Measurements from ENCODE around the gene CLEC1A. TPM values are rescaled to one million over a fixed set of nuclear protein-coding genes. Genes with fewer than 3 reads are reported as not detected.

CLEC1A gene
- total RNA-seq, 1 experiment from 2014 or later: not detected

- intact Hi-C loops (cut with micrococcal nuclease; ENCODE audit: unreplicated experiment): no loop called here
These were observed 77.4 kb downstream of the CLEC1A start for GRCh38 chr12:10021342-10021741.

More at GRCh38 chr12:10021342-10021741, 77.4 kb downstream of the CLEC1A start:
- H3K4me3 Mint-ChIP-seq (ENCODE audit: low read depth, unreplicated experiment): no peak overlapping the region
- H3K36me3 Mint-ChIP-seq (ENCODE audit: insufficient read depth, unreplicated experiment): no peaks in the 10 kb centered on the region
- CTCF ChIA-PET: no interaction called here
- no peaks in the 10 kb centered on the region for H3K9me3 Mint-ChIP-seq (ENCODE audit: low read depth, unreplicated experiment)
- DNase-seq: no peak
- no peak overlapping the region for H3K27ac Mint-ChIP-seq (ENCODE audit: unreplicated experiment)
- no TSS peak for BruUV-seq (replicated peaks)
- peaks cover 11% of the 10 kb centered on the region for H3K4me1 Mint-ChIP-seq (ENCODE audit: low read depth, unreplicated experiment)
- no peaks in the 10 kb centered on the region for H3K27me3 Mint-ChIP-seq (ENCODE audit: unreplicated experiment)
- TF ChIP-seq CTCF (IDR thresholded peaks at IDR 0.05; ENCODE audit: unreplicated experiment): no peak

Other genes with a start within 250 kb of the CLEC1A start
- gene CLEC2B, start 229.6 kb downstream of the CLEC1A start, total RNA-seq (2022): 0.51 TPM in 1 of 2 replicates, not detected in the other
- gene KLRF2, start 217.5 kb downstream of the CLEC1A start, total RNA-seq (2022): not detected in 2 replicates
- gene CLEC2A, start 166.6 kb downstream of the CLEC1A start, total RNA-seq (2022): not detected in 2 replicates
- not detected in 2 replicates for gene CLEC12A, start 127.6 kb downstream of the CLEC1A start, total RNA-seq (2022)
- gene CLEC1B, start 99.9 kb downstream of the CLEC1A start, total RNA-seq (2022): not detected in 2 replicates
- not detected in 2 replicates for gene CLEC12B, start 88.4 kb downstream of the CLEC1A start, total RNA-seq (2022)
- gene CLEC9A, start 68.3 kb downstream of the CLEC1A start, total RNA-seq (2022): not detected in 2 replicates
- gene CLEC7A, start 31.2 kb upstream of the CLEC1A start, total RNA-seq (2022): 1.2 and 1.4 TPM in 2 replicates
- gene OLR1, start 73.1 kb upstream of the CLEC1A start, total RNA-seq (2022): not detected in 2 replicates
- not detected in 2 replicates for gene TMEM52B, start 80.0 kb upstream of the CLEC1A start, total RNA-seq (2022)
- gene GABARAPL1, start 113.9 kb upstream of the CLEC1A start, total RNA-seq (2022): 54.8 and 61.0 TPM in 2 replicates
- gene KLRD1, start 208.9 kb upstream of the CLEC1A start, total RNA-seq (2022): 0.14 TPM in 1 of 2 replicates, not detected in the other

All from Calu3 (cell line).